Stimulated activated CD8-positive, alpha-beta memory T cell treated with anti-CD3 and anti-CD28 coated beads, Interleukin-12 subunit alpha, Interleukin-12 subunit beta, amount 100 ng/mL, for 4 hours (primary cell): ENCODE results near the gene EGFR.

Experiments used
- DNase-seq: peaks from one replicate; pipeline ENCODE4 v3.0.0-alpha.2; 2020; ENCODE audit warnings: low read depth

Gene EGFR

GRCh38 chr7:55172881-55173609, 154.2 kb downstream of the EGFR start:
- DNase-seq: no peak

- DNase-seq: no peak
These were observed 154.9 kb downstream of the EGFR start for GRCh38 chr7:55173671-55174070.

DNA sequence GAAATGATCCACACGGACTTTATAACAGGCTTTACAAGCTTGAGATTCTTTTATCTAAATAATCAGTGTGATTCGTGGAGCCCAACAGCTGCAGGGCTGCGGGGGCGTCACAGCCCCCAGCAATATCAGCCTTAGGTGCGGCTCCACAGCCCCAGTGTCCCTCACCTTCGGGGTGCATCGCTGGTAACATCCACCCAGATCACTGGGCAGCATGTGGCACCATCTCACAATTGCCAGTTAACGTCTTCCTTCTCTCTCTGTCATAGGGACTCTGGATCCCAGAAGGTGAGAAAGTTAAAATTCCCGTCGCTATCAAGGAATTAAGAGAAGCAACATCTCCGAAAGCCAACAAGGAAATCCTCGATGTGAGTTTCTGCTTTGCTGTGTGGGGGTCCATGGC, 155.6 kb downstream of the EGFR start:
- no peak for DNase-seq

GRCh38 chr7:55174856-55175255, 156.0 kb downstream of the EGFR start:
- no peak for DNase-seq

DNA sequence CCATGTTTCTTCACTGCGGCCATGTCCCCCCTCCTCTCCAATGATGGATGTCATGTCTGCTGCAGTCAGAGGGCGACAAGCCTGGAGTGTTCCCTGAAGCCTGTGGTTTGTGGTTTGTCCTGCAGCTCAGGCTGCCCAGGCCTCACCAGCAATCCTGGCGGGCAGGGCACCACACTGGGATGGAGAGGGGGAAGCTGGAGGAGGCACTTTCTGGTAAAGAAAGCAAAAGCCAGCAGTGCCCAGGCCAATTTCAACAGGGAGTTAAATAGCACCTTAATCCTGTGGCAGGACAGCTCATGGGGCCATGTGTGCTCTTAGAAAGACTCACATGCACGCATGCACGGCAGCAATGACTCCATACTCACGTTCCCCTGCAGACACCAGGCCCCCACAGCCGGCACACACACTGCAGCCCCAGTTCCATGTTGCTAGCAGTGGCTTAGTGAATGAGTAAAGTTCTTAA, 158.3 kb downstream of the EGFR start:
- DNase-seq: no peak

DNA sequence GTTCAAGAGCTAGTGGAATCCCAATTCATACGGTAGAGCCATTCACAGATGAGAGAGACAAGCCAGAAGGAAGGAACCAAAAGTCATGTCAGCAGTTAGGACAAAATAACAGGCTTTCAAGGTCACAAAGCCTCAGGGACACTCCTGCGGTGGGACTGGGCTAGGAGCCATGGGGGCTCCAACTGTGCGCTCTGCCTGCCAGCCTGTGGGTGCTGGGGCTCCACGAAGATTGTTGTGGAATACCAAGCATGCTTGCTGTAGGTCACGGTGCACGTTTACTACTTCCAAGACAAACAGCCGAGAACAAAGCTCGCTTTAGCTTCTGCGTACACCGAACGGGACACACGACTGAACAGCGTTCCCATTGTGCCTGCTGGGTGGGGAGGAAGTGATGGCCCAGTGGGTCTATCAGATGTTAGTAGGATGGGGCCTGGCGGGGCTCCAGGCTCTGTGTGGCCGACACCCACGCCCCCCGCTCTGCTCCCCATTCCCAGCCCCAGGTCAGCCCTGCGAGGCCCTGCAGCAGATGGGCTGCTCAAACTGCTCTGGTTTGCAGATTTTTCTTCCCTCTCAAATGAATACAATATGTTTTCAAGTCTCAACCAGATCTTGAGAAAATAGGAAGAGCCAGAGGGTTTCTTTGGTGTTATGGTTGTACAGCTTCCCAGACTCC, 158.9 kb downstream of the EGFR start:
- DNase-seq: no peak

DNA sequence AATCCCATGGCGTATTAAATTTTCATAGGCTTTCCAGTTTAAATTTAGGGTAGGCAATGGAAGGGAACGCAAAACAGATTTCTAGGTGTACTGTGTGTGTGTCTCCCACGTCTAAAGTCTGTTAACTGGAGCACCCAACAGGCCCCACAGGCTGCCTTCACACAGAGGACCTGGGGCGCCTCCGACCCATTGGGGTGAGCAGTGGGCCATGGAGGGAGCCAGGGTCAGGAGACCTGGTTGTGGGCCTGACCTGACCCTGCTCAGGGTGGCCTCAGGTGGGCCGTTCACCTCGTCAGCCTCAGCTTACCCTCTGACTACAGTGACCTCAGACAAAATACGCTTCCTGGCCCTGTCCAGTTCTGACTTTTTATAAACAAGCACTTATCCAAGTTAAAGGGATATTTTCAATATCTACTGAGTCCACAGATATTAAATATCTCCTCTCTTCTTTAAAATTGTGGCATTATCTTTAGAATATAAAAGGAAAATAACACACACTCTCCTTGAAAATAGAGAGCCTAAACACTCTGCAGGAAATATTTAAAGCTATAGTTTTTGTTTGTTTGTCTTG, 159.6 kb downstream of the EGFR start:
- DNase-seq: no peak

DNA sequence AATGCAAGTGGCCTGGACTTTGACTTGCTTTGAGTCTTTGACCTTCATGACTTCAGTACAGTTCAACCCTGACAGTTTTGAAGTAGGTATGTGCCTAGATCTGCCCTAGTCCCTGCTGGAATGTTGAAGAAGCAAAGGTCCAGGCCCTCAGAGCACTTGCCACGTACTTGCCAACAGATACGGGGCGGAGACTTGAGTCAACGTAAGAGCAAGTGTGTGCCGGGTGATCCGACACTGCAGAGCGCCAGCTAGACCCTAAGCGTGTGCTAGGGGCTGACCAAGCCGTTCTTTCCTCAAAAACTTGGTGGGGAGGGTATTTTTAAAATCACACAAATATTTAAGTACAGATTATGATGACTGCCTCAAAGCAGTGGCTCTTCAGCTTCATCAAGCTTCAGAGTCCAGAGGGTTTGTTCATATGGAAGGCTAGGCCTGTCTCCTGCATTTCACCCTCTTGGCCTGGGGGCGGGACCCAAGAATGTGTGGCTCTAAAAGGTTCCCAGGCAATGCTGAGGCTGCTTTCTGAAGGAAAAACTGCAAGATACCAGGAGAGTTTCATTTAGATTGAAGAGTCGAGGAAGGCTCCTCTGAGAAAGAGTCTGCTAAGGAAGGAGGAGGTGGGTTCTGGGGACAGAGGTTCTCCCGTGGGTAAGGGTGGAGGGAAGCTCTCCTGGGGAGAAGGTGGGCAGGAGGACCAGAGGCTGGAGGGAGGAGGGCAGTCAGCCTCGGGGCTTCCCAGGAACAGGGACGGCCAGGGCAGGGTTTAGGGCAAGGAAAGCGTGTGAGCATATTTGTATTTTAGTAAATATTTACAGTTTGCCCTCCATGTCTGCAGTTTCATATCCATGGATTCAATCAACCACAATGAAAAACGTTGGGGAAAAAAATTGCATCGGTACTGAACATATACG, 160.3 kb downstream of the EGFR start:
- no peak for DNase-seq

DNA sequence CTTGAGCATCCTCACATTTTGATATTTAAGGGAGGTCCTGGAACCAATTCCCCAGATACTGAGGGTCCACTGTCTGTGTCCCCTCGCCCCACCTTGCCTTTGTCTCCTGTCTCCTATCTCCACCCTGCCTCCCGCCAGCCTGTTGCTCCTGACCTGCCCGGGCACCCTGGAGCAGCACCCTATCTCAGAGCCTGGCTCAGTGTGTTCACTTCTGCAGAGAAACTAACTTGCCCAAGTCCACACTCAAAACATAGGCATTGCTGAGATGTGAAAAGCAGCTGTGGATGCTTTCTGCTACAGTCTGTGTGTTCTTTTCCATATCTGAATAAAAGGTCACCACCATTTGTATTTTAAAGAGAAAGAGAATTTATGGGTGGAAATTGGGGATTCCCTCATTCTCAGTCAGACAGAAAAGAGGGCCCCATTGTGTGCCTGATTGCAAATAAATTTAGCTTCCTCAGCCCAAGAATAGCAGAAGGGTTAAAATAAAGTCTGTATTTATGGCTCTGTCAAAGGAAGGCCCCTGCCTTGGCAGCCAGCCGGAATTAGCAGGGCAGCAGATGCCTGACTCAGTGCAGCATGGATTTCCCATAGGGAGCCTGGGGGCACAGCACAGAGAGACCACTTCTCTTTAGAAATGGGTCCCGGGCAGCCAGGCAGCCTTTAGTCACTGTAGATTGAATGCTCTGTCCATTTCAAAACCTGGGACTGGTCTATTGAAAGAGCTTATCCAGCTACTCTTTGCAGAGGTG, 161.3 kb downstream of the EGFR start:
- no peak for DNase-seq

DNA sequence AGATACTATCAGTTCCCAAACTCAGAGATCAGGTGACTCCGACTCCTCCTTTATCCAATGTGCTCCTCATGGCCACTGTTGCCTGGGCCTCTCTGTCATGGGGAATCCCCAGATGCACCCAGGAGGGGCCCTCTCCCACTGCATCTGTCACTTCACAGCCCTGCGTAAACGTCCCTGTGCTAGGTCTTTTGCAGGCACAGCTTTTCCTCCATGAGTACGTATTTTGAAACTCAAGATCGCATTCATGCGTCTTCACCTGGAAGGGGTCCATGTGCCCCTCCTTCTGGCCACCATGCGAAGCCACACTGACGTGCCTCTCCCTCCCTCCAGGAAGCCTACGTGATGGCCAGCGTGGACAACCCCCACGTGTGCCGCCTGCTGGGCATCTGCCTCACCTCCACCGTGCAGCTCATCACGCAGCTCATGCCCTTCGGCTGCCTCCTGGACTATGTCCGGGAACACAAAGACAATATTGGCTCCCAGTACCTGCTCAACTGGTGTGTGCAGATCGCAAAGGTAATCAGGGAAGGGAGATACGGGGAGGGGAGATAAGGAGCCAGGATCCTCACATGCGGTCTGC, 162.2 kb downstream of the EGFR start:
- no peak for DNase-seq

- DNase-seq: no peak
These were observed 162.9 kb downstream of the EGFR start for GRCh38 chr7:55181762-55182161.

- no peak for DNase-seq
These were observed 165.1 kb downstream of the EGFR start for GRCh38 chr7:55183897-55184296.

DNA sequence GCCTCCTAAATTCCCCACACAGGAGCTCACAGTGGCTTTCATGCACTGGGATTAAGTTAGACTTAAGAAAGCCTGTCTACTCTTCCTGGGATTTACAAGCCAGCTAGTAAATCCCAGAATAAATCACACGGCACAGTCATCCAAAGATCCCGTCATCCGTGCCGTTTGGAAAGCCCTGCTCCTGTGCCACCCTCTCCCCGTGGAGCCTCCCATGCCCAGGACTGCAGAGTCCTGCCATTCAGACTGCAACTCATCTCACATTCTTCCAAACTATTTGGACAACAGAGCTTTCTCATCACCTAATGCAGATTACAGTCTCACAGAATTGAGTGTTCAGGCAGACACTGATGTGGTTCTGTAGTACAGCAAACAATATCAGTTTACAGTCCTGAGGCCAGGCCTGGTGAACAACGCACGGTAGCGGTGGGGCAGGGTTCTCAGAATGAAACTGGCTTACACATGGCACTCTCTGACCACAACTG, 166.5 kb downstream of the EGFR start:
- DNase-seq: no peak

GRCh38 chr7:55185941-55186609, 167.3 kb downstream of the EGFR start:
- DNase-seq: no peak

DNA sequence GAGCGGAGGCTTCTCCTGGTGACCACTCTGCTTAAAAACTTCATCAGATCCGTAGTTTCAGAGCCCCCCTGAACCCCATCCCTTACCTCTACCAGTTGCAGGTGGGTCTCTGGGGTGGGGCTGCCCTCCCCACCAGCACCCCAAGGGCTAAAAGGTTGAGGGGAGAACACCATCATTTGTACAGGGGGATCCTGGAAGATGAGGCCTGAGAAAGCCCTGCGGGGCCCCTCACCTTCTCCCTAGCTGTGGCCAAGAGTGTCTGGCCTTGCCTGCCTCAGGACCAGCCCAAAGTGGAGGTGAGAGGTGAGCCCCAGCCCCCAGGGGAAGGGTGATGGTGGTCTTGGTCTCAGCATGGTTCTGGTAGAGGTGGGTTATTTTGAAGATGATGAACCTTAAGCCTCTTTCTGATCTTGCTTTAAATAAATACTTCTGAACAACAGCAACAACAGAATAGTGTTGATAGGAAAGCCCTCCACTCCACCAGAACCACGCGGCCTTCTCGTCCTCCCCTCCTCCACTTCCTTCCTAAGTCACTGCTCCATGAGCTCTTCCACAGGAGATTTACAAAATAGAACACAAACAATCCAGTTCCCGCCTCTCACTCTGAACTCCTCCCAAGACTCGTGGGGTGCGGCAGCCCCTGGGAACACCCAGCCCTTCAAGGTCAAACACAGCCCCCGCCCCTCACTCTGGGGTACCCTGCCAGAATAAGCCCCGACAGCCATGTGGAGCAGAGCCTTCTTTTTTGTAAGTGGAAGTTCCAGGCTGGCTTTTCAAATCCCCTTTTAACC, 169.1 kb downstream of the EGFR start:
- DNase-seq: no peak

DNA sequence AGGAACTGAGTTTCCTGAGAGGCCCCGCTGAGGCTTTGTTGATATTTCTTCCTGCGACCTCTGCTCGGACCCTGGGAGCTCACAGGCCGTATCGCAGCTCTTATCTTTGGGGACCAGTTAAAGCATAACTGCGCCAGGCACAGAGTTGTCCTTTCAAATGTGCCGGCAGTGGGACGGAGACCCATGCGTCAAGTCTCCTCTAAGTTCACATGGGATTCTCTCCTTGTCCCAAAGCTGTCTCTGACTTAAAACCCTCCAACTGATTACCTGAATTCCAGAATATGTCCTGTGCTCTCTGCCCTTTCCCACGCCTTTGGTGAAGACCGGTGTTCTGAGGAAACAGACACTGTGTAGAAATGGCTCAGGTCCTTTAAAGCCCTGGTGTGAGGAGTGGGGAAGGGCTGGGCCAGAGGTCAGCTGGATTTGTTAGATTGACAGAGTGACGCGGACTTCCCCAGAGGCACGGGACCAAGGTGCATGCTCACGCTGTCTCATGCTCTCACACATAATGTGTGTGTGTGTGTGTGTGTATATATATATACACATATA, 169.8 kb downstream of the EGFR start:
- DNase-seq: no peak

DNA sequence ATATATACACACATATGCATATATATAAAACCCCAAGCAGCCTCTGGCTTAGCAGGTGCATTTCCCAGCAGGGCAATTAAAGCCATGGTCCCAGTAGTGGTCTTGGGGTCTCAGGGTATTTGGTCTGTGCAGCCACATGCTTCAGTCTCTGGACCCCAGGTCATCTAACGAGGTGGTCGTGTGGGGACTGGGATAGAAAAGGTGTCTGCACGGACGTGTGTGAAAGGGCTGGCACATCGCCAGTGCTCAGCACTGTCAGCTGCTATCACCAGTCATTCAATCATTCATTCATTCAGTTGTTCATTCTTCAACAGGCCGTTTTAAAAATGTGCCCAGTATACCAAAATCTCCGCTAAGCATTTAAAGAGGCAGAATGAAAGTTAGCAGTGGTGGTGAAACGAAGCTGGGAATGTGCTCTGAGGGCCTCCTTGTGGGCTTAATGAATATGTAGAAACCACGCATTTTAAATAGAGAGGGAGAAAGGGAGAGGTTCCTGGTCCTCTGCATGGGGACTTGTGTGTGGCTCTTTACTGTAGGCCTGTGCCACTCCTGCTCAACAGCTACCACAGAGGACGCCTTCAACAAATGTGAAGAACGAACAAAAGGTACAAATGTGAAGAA, 170.4 kb downstream of the EGFR start:
- no peak for DNase-seq

DNA sequence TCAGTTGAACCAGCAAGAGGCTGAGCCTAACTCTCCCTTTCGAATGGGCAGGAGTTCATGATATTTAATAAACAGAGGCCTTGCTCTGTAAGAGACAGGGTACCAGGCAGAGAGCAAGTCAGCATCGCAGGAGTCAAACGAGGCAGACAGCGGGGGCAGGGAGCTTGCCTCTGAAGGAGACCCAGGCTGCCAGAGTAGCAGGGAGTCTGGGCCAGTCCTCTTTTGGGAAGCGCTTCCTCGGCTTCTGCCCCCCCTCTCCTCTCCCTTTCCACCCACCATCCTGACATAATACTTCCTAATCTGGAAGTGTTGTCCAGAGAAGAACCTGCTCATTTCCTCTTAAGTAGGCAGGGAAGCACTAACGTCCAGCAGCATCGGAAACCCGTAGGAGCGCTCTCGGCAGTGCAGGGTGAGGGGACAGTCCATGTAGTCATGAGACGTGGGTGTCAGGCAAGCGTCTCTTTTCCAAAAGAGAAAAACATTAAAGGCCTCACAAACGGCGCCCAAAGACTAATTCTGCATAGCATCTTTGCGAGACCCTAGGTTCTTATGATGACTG, 171.1 kb downstream of the EGFR start:
- DNase-seq: no peak
